ENCODE data around the gene ASTE1.
"Not testable (repeated sequence)": the region's sequence is repeated elsewhere in the genome, so short reads cannot be mapped to it uniquely, and the experiment has no call there.

Gene ASTE1

DNA sequence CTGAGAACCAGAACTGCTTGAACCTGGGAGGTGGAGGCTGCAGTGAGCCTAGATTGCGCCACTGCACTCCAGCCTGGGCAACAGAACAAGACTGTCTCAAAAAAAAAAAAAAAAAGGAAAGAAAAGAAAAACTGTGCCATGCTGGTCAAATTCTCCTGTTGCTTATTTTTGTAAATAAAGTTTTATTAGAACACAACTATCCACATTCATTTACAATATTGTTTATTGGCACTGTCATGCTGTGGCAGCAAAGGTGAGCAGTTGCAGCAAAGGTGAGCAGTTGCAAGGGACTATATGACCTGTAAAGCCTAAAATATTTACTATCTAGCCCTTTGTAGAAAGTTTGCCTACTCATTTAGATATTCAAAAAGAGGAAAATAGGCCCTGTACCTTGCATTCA, 18.3 kb downstream of the ASTE1 start:
- DNase-seq, result no peak

DNA sequence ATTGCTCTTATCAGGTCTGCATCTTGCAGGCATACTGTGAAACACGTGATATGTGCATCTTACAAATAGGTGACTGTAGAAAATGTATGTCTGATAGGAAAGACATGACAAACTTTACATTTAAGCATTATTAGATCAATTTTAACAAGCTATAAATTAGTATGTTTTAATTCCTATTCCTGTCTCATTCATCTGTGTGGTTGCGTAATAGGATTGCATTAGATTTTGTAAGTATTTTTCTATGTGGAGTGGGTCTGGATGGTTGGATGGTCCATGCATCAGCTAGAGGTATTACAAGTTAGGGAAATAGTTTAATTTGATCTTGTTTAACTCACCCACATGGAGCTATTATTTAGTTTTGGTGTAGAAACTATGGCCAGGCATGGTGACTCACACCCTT, 18.8 kb downstream of the ASTE1 start:
- DNase-seq, result no peak

DNA sequence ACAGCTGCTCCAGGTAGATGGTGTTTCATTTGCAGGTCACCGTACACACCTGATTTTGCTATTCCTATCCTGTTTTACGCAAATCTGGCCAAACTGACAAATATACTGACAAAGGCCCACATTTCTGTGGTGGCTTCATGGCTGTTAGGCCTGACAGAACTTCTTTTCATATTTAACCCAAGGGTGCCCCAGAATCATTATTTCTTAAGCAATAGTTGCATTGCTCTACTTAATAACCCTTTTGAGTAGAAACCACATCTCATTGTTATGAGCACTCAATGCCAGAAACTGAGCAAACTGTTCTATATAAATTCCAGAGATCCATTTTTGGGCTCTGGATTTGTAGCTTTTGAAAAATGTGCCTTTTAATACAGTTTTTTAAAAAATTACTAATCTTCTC, 19.4 kb downstream of the ASTE1 start:
- no peak for DNase-seq

GRCh38 chr3:131004603-131005002, 22.0 kb downstream of the ASTE1 start:
- no peak for DNase-seq

- DNase-seq, result no peak
Measured at GRCh38 chr3:131001071-131001470, 25.6 kb downstream of the ASTE1 start.

DNA sequence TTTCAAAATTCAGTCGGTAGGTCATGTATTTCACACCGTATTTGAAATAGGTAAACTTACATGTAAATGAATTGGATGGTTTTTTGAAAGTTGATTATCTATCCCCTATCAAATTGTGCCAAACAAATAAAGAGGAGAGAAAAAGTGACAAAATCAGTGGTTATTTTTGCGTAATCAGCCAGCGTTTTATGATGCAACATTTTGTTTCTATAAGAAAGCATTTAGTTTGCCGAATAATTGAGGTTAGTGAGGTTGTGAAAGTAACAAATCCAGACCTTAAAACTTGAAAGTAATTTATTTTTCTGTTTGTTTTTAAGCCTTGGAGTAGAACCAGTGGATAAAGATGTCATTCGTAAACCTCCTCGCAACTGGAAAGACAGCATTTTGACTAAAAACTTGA, 29.3 kb downstream of the ASTE1 start:
- DNase-seq, result no peak

GRCh38 chr3:130992344-130992743, 34.3 kb downstream of the ASTE1 start:
- no peak for DNase-seq

DNA sequence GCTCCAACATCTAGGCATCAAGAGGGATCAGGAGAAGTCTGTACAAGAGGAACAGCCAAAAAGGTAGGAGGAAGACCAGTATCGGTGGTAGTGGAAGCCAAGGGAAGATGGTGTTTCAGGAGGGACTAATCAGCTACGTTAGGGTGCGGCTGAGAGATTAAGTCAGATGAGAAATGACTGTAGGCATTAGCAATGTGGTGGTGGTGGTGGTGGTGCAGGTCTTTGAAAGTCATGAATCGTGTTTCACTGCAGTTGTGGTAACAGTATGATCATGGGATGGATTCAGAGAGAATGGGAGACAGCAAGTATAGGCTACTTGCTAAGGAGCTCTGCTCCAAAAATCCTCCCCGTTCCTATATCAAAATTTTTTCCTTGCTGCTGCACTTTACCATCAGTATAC, 35.5 kb downstream of the ASTE1 start:
- no peak for DNase-seq

DNA sequence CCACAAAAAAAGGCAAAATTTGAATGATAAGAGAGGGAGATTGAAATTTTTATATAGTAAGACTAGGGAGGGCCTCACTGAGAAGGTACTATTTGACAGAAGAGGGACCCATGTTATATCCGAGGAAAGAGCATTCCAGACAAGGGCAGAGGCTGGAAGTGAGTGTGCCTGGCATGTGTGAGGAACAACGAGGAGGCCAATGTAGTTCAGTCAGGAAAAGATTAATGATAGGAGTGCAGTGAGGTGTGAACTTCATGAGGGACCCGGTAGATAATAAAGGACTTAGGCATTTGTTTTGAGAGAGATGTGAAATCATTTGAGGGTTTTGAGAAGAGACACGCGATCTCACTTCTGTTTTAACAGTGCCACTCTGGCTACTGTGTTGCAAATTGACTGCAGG, 36.3 kb downstream of the ASTE1 start:
- DNase-seq, result no peak

GRCh38 chr3:130981469-130981868, 45.2 kb downstream of the ASTE1 start:
- DNase-seq, result no peak

- DNase-seq, result no peak
Measured at GRCh38 chr3:130979117-130979516, 47.5 kb downstream of the ASTE1 start.

GRCh38 chr3:130976706-130977105, 49.9 kb downstream of the ASTE1 start:
- no peak for DNase-seq

GRCh38 chr3:130975251-130975650, 51.4 kb downstream of the ASTE1 start:
- no peak for DNase-seq

DNA sequence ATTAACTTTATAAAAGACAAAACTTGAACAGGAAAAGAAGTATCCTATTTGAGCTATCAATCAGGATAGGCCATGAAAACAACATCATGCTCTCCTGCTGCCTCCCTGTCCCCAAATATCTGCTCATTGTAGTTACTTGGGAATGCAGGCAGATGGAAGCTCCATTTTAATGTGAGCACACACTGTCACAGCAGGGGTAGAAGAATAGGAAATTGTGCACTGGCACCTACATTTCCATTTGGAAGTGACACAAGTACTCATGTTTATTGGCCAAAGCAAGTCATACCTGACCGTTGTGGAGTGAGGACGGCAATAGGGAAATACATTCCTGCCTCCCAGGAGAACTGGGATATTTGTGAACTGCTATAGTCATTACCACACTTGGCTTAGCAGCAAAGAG, 52.4 kb downstream of the ASTE1 start:
- DNase-seq, result no peak

- no peak for DNase-seq
Measured at GRCh38 chr3:130973406-130973805, 53.2 kb downstream of the ASTE1 start.

- not testable (repeated sequence) for DNase-seq
Measured at GRCh38 chr3:130972592-130972991, 54.0 kb downstream of the ASTE1 start.

GRCh38 chr3:130971208-130971607, 55.4 kb downstream of the ASTE1 start:
- no peak for DNase-seq

GRCh38 chr3:130969621-130970020, 57.0 kb downstream of the ASTE1 start:
- no peak for DNase-seq

DNA sequence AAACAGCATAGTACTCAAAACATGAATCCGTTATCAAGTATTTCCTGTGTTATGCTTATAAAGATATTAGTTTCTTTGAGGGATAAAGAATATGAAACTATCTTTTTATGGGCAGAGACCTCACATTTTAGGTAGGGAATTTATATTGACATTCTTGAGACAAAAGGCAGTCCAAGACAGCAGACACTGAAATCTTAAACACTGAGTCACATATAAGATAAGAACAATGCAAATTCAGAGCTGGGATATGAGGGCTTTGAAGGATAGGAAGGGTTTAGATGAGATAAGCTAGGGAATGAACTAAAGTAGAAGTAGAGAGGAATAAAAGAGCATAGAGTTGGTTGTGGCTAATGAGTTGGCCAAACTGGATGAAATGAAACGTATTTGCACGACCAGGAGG, 58.4 kb downstream of the ASTE1 start:
- DNase-seq, result no peak

- no peak for DNase-seq
Measured at GRCh38 chr3:130967281-130967680, 59.3 kb downstream of the ASTE1 start.

- no peak for DNase-seq
Measured at GRCh38 chr3:130963878-130964277, 62.7 kb downstream of the ASTE1 start.

All from activated CD4-positive, alpha-beta T cell treated with anti-CD3 and anti-CD28 coated beads for 4 hours (primary cell).